ENCODE measurements around the gene HEXD. TPM values are rescaled to one million over a fixed set of nuclear protein-coding genes. Genes with fewer than 3 reads are reported as not detected.

The HEXD gene
- total and polyA plus RNA-seq, 2 donors (not counting 3 experiments of a cell fraction or from before 2014, with no cell fraction given) = 12.9 to 18.6 TPM

- BruUV-seq (replicated peaks) = no TSS peak
- Histone ChIP-seq H3K4me1 (ENCODE audit: control insufficient read depth, extremely low read depth, insufficient read depth, low read length) (no peaks in the 10 kb centered on the region), H2AFZ (ENCODE audit: low read depth, low read length) (no peak overlapping the region), H3K4me2 (ENCODE audit: insufficient read depth, low read length) (no peak overlapping the region), H3K27me3 (ENCODE audit: control insufficient read depth in 2 of 2, insufficient read depth in 2 of 2, low read length in 2 of 2) (no peaks in the 10 kb centered on the region), H4K20me1 (replicated peaks; ENCODE audit: control insufficient read depth, extremely low read depth, insufficient read depth, low read length) (no peaks in the 10 kb centered on the region), H3K9ac (replicated peaks; ENCODE audit: extremely low read depth, insufficient read depth, low read length) (no peak overlapping the region), H3K4me3 (replicated peaks in 1 of 3; ENCODE audit: insufficient read depth in 1 of 3, low read depth in 1 of 3, low read length in 3 of 3) (no peak overlapping the region), H3K9me1 (replicated peaks; ENCODE audit: control insufficient read depth, extremely low read depth, insufficient read depth, low read length) (no peaks in the 10 kb centered on the region), H3K79me2 (ENCODE audit: control insufficient read depth, insufficient read depth, low read length) (no peaks in the 10 kb centered on the region), H3K27ac (ENCODE audit: insufficient read depth, low read depth, low read length) (no peak overlapping the region), H3K36me3 (ENCODE audit: control insufficient read depth in 2 of 2, extremely low read depth in 1 of 2, insufficient read depth in 2 of 2, low read length in 2 of 2) (peaks cover 2 to 35% of the 10 kb centered on the region in 2 experiments), H3K9me3 (replicated peaks; ENCODE audit: control insufficient read depth, insufficient read depth, low read length) (no peaks in the 10 kb centered on the region)
- dilution Hi-C loops (cut with MboI; ENCODE audit: extremely low pct_ligation_motif_present, low sequenced_read_pairs) (no loop called here), intact Hi-C loops (cut with micrococcal nuclease) (no loop called here)
- FAIRE-seq (no peak), DNase-seq (ENCODE audit: low read depth, low spot score) (no peak)
- CTCF ChIA-PET = no interaction called here
- POLR2A ChIA-PET = no interaction called here
- TF ChIP-seq POLR2A (IDR thresholded peaks at IDR 0.05; ENCODE audit: low read depth, low read length) = no peak
- TF ChIP-seq EZH2 (IDR thresholded peaks at IDR 0.05; ENCODE audit: borderline replicate concordance, low read depth, low read length, severe bottlenecking) = no peak
- no peak for TF ChIP-seq GATA2 (IDR thresholded peaks at IDR 0.05; ENCODE audit: insufficient read depth, insufficient read length, low read depth, low read length)
- TF ChIP-seq MYC (IDR thresholded peaks at IDR 0.05; ENCODE audit: low read depth, low read length) = no peak
- no peak for TF ChIP-seq FOS (IDR thresholded peaks at IDR 0.05; ENCODE audit: borderline replicate concordance, insufficient read depth, low read length)
- TF ChIP-seq JUN (IDR thresholded peaks at IDR 0.05; ENCODE audit: borderline replicate concordance, insufficient read depth, insufficient read length, low read depth) = no peak
- TF ChIP-seq CTCF (IDR thresholded peaks at IDR 0.05; ENCODE audit: extremely low read depth in 1 of 2, insufficient read depth in 1 of 2, low read depth in 1 of 2, low read length in 2 of 2) = no peak
- no peak for TF ChIP-seq POLR2AphosphoS5 (IDR thresholded peaks at IDR 0.05; ENCODE audit: insufficient read depth, low read depth, low read length)
- TF ChIP-seq MAX (IDR thresholded peaks at IDR 0.05; ENCODE audit: insufficient read depth, insufficient read length) = no peak
Observed at GRCh38 chr17:82486231-82487094, 68.3 kb downstream of the HEXD start.

Measured in endothelial cell of umbilical vein (primary cell).